Renal cortical epithelial cell (primary cell): ENCODE measurements around the gene CDA. TPM values are rescaled to one million over a fixed set of nuclear protein-coding genes. Genes with fewer than 3 reads are reported as not detected.

Source experiments
- DNase-seq: peaks from one replicate; pipeline ENCODE4 v3.0.0-alpha.2; 2011; ENCODE audit warnings: low read depth
- total RNA-seq: library from RNA; depleted of rRNA; stranded (reverse); fragments of >200 nt; gene quantifications from 2 replicates; pipeline ENCODE4 v1.2.3, GENCODE V29; 2014

CDA gene
- 4.6 and 13.0 TPM in 2 replicates for total RNA-seq

DNA sequence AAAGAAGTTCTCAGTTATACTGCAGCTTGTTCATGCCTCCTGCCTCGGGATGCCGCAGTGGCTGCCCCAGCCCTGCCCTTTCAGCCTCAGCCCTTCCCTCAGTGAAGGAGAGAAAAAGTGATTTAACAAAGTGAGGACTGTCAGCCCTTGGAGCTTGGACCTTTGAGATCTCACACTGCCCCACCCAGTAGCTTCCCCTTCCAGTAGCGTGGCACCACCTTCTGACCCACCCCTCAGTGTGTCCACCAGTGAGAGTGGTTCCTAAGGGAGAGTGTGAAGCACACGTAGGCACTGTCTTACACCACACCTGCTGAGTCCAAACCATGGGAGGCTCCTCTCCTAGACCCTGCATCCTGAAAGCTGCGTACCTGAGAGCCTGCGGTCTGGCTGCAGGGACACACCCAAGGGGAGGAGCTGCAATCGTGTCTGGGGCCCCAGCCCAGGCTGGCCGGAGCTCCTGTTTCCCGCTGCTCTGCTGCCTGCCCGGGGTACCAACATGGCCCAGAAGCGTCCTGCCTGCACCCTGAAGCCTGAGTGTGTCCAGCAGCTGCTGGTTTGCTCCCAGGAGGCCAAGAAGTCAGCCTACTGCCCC, at the start of gene CDA:
Gene CDA, plus strand, starts transcription at position 464 of the 592 bp plus-strand sequence. Its CDS starts 33 bp downstream, at position 497.
- peak; percentile 31 for DNase-seq

DNA sequence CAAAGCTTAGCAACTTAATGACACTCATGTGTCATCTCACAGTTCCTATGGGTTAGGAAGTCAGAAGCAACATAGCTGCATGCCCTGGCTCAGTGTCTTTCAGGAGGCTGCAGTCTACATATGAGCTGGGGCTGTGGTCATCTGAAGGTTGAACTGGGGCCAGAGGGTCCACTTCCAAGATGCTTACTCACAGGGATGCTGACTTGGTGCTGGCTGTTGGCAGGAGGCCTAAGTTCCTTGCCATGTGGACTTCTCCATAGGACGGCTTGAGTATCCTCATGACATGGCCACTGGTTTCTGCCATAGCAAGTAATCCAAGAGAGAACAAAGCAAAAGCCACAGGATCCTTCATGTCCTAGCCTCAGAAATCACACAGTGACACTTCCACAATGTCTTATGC, 48.6 kb upstream of the CDA start:
- no peak for DNase-seq

DNA sequence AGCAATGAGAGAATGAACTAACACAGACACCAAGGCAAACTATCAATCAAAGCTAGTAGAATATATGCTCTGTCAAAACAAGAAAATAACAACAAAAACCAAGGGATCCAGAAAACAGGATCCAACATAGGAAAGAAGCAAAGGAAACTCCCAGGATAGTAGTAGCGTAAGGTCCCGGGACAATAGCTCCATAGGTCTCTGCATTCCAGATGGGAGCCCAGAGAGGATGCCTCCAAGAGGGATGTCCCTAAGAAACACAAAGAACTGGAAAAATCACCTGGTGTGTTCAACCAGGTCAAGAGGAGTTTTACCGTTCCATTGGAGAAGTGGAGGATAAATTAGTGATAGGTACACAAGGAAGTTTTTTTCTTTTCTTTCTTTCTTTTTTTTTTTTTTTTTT, 42.3 kb upstream of the CDA start:
- DNase-seq, result no peak

DNA sequence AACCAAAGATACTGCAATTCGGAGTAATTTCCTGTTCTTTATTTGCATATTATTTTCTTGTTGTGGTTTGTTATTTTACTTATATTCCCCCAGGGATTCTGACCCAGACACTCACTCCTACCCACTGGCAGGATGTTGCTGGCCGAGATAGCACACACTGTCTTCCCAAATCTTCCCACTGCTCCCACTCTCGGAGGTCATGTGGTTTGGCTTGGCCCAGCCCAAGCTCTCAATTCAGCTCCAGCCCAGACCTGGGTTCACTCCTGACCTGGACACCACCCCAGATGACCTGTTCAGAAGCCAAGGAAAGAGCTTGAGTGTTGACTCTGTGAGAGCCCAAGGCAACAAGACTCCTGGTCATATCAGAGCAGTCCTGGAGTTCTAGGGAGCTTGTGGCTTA, 37.7 kb upstream of the CDA start:
- DNase-seq, result no peak

DNA sequence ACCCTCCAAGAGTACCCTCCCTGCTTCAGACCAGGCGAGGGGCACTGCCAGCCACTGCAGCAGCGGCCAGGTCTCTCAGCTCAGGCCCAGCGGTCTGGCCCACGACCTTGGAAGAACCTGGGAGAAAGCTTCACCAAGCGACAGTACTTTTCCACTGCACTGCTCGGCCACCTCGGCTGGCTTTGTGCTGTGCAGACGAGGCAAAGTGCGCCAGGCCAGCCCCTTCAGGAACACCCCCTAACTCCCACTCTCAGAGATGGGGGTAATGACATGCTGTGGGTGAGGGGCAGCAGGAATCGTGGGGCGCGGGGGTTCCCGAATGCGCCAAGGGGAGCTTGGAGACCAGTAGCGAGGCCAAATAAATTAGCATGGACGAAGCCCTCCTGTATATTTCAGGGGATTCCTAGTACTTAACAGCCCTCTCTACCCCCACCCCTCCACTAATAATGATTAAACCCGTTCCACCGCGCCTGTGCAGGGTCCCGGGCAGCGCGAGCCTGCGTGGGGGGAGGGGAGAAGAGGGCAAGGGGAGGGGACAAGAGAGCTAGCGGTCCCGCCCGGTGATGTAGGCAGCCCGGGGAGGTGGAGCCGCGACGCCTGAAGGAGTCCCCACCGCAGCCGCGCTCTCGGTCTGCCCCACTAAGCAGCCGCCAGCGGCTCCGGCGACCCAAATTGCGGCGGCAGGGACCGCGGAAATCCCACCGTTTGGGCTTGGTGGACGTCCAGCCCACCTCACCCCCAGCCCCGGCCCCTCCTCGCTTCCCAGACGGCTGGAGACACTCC, 36.8 kb upstream of the CDA start, which contains the start of gene FAM43B:
Gene FAM43B, plus strand, starts transcription at position 629 of the 783 bp plus-strand sequence. CDS start 401 bp downstream, outside the sequence.
- peak; percentile 18 for DNase-seq

DNA sequence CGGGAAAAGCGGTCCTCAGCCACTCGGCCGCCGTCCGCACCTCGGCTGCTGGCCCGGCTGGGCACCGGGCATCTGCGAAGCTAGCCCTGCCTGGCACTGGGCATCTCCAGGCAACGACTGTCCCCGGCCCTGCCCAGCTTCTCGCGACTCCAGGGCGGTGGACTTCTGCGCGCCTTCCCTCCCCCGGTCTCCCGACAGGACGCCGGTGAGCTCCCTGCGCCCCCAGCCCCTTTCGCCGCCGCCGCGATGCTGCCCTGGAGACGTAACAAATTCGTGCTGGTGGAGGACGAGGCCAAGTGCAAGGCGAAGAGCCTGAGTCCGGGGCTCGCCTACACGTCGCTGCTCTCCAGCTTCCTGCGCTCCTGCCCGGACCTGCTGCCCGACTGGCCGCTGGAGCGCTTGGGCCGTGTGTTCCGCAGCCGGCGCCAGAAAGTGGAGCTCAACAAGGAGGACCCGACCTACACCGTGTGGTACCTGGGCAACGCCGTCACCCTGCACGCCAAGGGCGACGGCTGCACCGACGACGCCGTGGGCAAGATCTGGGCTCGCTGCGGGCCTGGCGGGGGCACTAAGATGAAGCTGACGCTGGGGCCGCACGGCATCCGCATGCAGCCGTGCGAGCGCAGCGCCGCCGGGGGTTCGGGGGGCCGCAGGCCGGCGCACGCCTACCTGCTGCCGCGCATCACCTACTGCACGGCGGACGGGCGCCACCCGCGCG, 36.0 kb upstream of the CDA start:
- no peak for DNase-seq

DNA sequence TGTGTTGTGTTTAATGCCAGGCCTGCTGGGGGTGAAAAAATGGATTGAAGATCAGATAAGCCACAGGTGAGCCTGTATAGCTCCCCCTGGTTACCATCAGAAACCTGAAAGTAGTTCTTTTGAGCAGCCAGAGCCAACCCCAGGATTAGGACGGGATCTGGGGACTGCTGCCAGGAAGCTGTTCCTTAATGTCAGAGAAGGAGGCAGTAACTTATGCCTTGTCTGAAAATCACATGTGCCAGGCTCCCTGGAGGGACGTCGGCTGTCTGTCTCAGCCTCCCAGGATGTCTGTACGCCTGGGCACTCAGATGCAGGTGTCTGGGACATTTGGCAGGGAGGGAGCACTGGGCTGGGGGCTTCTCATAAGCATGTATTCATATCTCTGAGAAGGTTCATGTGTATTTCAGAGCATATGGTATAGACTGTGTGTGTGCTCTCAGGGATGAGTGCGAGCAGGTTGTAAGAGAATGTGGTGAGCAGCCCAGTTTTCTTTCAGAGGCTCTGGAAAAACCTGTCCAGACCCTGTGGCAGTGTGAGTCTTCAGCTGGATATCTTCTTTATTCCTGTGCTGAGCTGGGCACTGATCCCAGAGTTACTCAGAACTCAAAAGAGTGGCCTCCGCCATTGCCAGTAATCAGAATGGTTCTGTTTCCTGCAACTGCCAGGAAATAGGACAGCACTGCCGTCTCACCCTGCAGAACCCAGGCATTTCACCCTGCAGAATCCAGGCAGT, 33.7 kb upstream of the CDA start:
- no peak for DNase-seq

DNA sequence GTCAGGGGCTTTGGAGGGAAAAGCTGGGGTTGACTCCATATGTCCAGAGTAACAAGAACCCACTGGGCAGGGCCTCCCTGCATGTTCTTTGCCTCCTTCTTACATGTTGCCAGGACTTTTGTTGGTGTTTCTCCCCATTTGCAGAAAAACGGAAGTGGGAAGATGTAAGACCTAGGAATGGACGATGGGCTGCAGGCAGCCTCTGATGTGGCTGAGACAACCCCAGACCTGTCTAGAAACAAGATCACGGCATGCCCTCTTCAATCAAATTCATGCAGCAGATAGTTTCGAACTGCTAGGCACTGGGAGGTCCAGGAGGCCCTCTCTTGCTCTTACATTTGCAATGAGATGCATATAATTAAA, 33.2 kb upstream of the CDA start:
- DNase-seq, result no peak

DNA sequence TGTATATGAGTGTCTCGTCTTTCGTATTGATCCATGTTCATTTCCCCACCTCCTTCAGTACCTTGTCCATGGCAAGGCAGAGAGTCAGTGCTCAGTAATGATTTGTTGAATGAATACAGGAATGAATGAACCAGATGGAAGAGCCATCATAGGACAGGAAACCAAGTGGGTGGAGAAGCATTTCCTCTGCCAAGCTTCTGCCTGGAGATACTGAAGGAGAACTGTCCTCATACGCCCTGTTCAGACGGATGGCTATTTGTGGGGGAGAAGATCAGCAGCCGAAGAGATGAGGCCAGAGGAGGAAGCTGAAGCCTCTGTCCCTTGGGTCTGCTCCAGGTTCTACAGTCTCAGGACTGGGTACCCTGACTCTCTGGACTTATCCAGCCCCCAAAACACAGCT, 30.7 kb upstream of the CDA start:
- no peak for DNase-seq

DNA sequence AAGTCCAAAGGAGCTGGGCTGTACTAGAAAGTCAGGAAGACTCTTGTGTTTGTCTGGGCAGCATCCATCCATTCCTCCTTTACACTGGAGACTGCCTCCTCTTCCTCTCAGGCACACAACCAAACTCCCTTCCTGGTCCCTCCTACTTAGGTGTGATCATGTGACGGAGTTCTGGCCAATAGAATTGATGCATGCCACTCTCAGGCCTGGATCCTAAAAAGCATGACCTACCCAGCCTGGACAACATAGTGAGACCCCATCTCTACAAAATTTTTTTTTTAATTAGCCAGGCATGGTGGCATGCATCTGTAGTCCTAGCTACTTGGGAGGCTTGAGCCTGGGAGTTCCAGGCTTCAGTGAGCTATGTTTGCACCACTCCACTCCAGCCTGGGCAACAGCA, 27.9 kb upstream of the CDA start:
- DNase-seq, result no peak

DNA sequence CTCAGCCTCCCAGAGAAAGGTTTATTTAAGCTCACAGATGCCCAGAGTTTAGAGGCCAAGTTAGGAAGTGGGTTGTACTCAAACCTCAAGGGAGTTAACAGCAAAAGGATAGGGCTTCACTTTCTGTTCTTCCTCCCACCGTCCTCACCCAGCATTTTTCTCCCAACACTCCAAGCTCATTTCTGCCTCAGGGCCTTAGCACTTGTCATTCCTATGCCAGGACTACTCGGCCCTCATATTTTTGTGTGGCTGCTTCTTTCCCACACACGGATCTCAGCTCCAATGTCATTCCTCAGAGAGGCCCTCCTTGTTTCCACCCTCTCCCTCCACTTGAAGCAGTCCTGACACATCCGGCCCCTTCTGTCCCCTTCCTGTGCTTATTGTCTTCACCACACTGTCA, 23.7 kb upstream of the CDA start:
- DNase-seq, result no peak

DNA sequence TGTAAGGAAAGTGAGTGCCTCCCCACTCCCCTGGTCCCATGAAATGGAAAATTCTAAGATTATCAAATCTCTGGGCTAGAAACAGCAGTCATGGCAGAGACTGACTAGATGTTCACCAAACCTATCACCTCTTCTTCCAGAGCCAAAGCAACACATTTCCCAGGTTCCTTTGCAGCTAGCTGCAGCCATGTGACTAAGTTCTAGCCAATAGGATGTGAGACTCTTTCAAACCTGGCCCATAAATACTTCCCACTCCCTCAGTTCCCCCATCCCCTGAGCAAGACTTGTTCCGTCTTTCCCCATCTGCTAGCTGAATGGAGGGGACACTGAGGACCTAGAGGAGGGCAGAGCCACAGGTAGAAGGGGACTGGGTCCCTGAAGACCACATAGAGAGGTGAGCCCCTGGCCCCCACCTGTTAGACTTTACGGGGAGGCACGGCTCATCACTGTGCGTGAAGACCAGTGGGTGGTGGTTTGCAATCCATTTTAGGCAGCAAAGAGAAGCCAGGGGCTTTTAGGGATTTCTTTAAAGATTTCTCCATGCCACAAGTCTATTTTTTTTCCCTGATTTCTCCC, 19.3 kb upstream of the CDA start:
- no peak for DNase-seq

DNA sequence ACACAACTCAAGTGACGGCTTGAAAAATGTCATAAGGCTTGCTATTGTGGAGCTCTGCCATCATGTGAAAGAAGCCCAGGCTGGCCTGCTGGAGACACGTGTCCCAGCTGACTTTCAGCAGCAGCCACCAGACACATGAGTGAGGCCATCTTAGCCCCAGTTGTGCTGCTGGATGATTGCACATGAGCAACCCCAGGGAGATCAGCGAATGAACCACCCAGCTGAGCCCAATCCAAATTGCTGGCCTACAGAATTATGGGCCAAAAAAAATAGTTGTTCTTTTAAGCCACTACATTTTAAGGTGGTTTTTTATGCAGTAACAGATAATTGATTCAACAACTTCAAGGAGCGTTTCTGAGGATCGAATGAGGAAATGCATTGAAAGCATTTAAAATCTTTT, 17.5 kb upstream of the CDA start:
- no peak for DNase-seq

DNA sequence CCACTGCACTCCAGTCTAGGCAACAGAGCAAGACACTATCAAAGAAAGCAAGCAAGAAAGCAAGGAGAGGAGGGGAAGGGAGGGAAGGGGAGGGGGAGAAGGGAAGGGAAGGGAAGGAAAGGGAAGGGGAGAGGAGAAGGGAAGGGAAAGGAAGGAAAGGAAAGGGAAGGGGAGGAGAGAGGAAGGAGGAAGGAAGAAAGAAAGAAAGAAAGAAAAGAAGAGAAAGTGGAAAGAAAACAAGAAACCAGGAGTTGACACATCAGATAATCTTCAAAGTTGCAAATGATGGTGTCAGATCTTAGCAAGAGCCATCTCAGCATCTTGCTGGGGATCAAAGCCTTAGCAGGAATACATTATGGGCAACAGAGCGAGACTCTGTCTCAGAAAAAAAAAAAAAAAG, 14.9 kb upstream of the CDA start:
- DNase-seq, result no peak

DNA sequence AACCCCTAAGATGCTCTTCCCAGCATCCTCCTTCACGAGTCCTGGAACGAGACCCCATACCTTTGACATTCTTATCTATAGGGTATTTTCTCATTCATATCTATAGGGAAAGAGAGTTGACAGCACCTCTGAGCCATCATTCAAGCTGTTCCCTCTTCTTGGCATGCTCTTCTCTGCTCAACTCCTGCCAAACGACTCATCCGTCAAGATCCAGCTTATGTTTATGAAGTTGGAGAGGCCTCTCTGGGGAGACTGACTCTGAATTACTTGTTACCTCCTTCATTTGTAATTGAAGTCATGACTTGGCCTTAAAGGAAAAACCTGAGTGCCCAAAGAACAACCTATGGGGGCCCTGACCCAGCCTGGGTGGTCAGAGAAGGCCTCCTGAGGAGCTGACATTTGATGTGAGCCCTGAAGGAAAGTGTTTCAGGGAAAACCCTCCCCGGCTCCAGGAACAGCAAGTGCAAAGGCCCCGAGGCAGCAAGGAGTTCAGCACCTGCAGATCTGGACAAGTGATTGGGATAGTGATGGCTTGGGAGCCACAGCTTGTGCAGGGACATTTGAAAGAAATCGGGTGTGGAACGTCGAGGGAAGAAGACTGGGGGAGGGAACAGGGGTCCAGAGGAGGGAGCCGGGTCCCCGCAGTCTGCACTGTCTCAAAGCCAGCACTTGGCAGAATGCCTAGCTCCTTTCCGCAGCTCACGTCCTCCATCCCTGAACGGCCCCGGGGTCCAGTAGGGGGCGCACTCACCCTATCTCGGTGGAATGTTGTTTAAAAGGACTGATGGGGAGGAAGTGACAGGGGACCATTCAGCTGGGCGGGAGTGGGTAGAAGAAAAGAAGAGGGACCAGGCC, 14.0 kb upstream of the CDA start:
- DNase-seq, result peak; percentile 65

DNA sequence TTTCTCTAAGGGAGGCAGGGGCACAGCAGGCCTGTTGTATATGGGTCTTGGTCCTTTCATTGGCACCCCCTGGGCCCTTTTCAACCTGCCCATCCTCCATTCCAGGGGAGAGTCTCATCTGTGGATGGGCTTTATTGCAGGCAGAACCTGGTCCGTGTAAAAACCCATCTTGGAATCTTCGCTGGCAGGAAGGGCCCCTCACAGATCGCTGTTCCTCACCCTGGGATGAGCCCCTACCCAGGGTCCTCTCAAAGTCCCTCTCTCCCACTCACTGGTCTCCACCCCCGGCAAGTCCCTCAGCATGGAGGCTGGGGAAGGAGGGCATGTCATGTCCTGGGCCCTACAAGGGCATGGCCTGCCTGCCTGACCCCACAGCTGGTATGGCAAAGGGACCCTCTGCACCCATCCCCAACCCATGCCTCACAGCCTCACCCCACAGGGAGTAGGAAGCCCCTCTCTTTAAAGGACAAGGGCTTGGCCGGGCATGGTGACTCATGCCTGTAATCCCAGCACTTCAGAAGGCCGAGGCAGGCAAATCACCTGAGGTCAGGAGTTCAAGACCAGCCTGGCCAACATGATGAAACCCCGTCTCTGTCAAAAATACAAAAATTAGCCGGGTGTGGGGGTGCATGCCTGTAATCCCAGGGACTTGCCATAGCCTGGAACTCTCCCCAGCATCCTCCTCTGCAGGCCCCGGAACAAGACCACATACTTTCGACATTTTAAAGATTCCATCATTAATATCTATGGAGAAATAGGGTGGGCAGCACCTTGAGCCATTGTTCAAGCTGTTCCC, 13.2 kb upstream of the CDA start:
- no peak for DNase-seq

DNA sequence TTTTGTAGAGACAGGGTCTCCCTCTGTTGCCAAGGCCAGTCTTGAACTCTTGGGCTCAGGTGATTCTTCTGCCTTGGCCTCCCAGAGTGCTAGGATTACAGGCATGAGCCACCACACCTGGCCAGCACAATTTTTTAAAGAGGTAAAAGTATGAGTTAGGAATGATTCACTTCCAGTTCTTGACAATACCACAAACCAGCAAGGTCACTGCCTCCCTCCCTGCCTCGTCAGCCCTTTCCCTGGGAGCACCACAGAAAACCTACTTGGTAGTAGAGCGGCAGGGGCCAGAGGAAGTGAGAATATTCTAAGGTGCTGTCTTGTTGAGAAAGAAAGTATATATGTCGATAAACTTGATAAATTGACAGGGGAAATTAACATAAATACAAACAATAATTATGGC, 10.8 kb upstream of the CDA start:
- DNase-seq, result peak; percentile 29

DNA sequence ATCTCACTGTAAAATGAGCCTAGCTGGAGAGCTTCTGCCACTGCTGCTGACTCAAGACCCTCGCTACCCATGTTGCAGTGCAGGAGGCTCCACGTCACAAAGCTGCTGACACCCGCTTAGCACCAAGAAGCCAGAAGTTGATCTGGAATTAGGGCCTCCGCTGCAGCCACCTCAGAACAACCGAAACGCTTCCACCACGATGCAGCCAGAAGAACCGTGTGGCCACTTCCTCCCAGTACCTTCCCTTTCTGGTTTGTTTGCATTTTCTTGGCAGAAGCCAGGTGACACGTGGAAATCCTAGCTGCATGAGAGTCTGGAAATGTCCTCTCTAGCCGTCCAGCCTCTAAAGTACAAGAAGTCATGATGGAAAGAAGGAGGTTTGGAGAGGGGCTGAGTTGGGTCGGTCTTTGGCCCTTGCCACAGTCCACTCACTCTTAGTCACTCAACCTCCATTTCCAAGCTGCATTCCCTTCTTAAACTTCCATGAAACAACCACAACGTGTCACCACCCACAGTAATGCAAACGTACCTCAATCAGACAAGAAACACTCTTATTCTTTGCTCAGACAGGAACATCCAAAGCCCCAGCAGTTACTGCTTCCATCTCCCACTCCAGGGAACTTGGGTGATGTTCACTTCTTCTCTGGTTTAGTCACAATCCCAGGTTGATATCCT, 10.0 kb upstream of the CDA start:
- peak; percentile 46 for DNase-seq

DNA sequence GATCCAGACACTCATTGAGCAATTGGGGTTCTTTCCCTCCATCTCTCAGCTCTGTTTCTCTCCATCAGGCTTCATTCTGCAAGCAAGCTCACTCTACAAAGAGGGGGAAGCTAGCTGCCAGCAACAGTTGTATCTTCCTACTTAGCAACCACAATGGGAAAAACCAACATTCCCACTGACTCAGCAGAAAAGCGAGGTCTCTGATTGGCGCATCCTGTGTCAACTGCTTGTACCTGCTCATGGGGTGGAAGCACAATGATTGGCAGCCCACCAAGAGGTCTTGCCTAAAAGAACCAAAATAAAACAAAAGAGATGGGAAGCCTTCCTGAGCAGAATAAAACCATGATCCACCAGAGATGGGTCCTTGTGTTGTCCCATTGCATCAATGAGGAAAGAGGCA, 4.0 kb upstream of the CDA start:
- peak; percentile 70 for DNase-seq
